ENCODE data around the gene KCNA4.
"Not testable (repeated sequence)": the region's sequence is repeated elsewhere in the genome, so short reads cannot be mapped to it uniquely, and the experiment has no call there.

Gene KCNA4

GRCh38 chr11:30016588-30017363 lies at the start of gene KCNA4:
KCNA4 (minus strand) TSS chr11:30017030; CDS start chr11:30012678, 4,352 bp downstream.
- DNase-seq, result no peak

- DNase-seq, result no peak
These were observed 45.3 kb upstream of the KCNA4 start for GRCh38 chr11:30062103-30062502.

GRCh38 chr11:30059172-30059815 lies 42.5 kb upstream of the KCNA4 start:
- no peak for DNase-seq

- no peak for DNase-seq
These were observed 32.4 kb upstream of the KCNA4 start for GRCh38 chr11:30049214-30049613.

- DNase-seq, result no peak
These were observed 29.7 kb upstream of the KCNA4 start for GRCh38 chr11:30046578-30046945.

- no peak for DNase-seq
These were observed 29.2 kb upstream of the KCNA4 start for GRCh38 chr11:30045921-30046577.

- no peak for DNase-seq
These were observed 28.3 kb upstream of the KCNA4 start for GRCh38 chr11:30045144-30045543.

GRCh38 chr11:30041171-30041570 lies 24.3 kb upstream of the KCNA4 start:
- DNase-seq, result no peak

GRCh38 chr11:30034746-30035145 lies 17.9 kb upstream of the KCNA4 start:
- not testable (repeated sequence) for DNase-seq

GRCh38 chr11:30034166-30034565 lies 17.3 kb upstream of the KCNA4 start:
- DNase-seq, result not testable (repeated sequence)

- no peak for DNase-seq
These were observed 8.7 kb upstream of the KCNA4 start for GRCh38 chr11:30025396-30026139.

GRCh38 chr11:30023074-30023473 lies 6.2 kb upstream of the KCNA4 start:
- DNase-seq, result no peak

GRCh38 chr11:30019481-30019880 lies 2.7 kb upstream of the KCNA4 start:
- no peak for DNase-seq

GRCh38 chr11:30018495-30018894 lies 1.7 kb upstream of the KCNA4 start:
- DNase-seq, result no peak

GRCh38 chr11:30017445-30017895 lies 640 bp upstream of the KCNA4 start:
- no peak for DNase-seq

GRCh38 chr11:30015725-30016412 lies 961 bp downstream of the KCNA4 start:
- DNase-seq, result no peak

- DNase-seq, result no peak
These were observed 4.5 kb downstream of the KCNA4 start for GRCh38 chr11:30012346-30012745.

GRCh38 chr11:30009060-30009459 lies 7.8 kb downstream of the KCNA4 start:
- DNase-seq, result no peak

GRCh38 chr11:30006876-30007275 lies 10.0 kb downstream of the KCNA4 start:
- DNase-seq, result no peak

- no peak for DNase-seq
These were observed 14.6 kb downstream of the KCNA4 start for GRCh38 chr11:30002157-30002785.

- DNase-seq, result no peak
These were observed 15.7 kb downstream of the KCNA4 start for GRCh38 chr11:30000986-30001750.
